Measurements from ENCODE around the gene BIRC7. TPM values are rescaled to one million over a fixed set of nuclear protein-coding genes. Genes with fewer than 3 reads are reported as not detected.

Gene BIRC7
- total and polyA plus RNA-seq, 2 donors from 2014 or later: 0.30 to 4.0 TPM

GRCh38 chr20:63239431-63239830 lies 3.7 kb downstream of the BIRC7 start:
- Histone ChIP-seq H3K4me3 (ENCODE audit: low read length in 3 of 3) (no peak overlapping the region), H3K9me3 (ENCODE audit: control insufficient read depth in 2 of 3, insufficient read depth in 1 of 3, low read length in 3 of 3) (no peaks in the 10 kb centered on the region), H3K27ac (ENCODE audit: low read depth in 2 of 2, low read length in 2 of 2) (no peak overlapping the region), H3K36me3 (ENCODE audit: control insufficient read depth in 2 of 3, insufficient read depth in 3 of 3, low read length in 3 of 3) (no peaks in the 10 kb centered on the region), H3K27me3 (ENCODE audit: control insufficient read depth, insufficient read depth, low read length) (no peaks in the 10 kb centered on the region), H3K4me1 (ENCODE audit: control insufficient read depth in 2 of 3, insufficient read depth in 2 of 3, low read depth in 1 of 3, low read length in 3 of 3) (no peaks in the 10 kb centered on the region), H3K9ac (ENCODE audit: low read length in 3 of 3) (no peak overlapping the region)
- TF ChIP-seq, protein P1, sequence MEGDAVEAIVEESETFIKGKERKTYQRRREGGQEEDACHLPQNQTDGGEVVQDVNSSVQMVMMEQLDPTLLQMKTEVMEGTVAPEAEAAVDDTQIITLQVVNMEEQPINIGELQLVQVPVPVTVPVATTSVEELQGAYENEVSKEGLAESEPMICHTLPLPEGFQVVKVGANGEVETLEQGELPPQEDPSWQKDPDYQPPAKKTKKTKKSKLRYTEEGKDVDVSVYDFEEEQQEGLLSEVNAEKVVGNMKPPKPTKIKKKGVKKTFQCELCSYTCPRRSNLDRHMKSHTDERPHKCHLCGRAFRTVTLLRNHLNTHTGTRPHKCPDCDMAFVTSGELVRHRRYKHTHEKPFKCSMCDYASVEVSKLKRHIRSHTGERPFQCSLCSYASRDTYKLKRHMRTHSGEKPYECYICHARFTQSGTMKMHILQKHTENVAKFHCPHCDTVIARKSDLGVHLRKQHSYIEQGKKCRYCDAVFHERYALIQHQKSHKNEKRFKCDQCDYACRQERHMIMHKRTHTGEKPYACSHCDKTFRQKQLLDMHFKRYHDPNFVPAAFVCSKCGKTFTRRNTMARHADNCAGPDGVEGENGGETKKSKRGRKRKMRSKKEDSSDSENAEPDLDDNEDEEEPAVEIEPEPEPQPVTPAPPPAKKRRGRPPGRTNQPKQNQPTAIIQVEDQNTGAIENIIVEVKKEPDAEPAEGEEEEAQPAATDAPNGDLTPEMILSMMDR (IDR thresholded peaks at IDR 0.05; ENCODE audit: borderline replicate concordance, extremely low read depth, insufficient read depth): no peak
- intact Hi-C loops (cut with DNase I): no loop called here
- no peak for FAIRE-seq
- DNase-seq: no peak

GRCh38 chr20:63240004-63240403 lies 4.3 kb downstream of the BIRC7 start:
- H3K27me3 ChIP-seq (ENCODE audit: control insufficient read depth, insufficient read depth, low read length): no peaks in the 10 kb centered on the region
- no peaks in the 10 kb centered on the region for H3K4me1 ChIP-seq (ENCODE audit: control insufficient read depth in 2 of 3, insufficient read depth in 2 of 3, low read depth in 1 of 3, low read length in 3 of 3)
- no peak overlapping the region for H3K27ac ChIP-seq (ENCODE audit: low read depth in 2 of 2, low read length in 2 of 2)
- no peaks in the 10 kb centered on the region for H3K9me3 ChIP-seq (ENCODE audit: control insufficient read depth in 2 of 3, insufficient read depth in 1 of 3, low read length in 3 of 3)
- H3K4me3 ChIP-seq (ENCODE audit: low read length in 3 of 3): no peak overlapping the region
- intact Hi-C loops (cut with DNase I): no loop called here
- DNase-seq: no peak
- no peak overlapping the region for H3K9ac ChIP-seq (ENCODE audit: low read length in 3 of 3)
- TF ChIP-seq, protein P1 (IDR thresholded peaks at IDR 0.05; ENCODE audit: borderline replicate concordance, extremely low read depth, insufficient read depth): no peak
- no peak for FAIRE-seq
- H3K36me3 ChIP-seq (ENCODE audit: control insufficient read depth in 2 of 3, insufficient read depth in 3 of 3, low read length in 3 of 3): no peaks in the 10 kb centered on the region

- H3K27ac ChIP-seq (ENCODE audit: low read depth in 2 of 2, low read length in 2 of 2): no peak overlapping the region
- H3K4me1 ChIP-seq (ENCODE audit: control insufficient read depth in 2 of 3, insufficient read depth in 2 of 3, low read depth in 1 of 3, low read length in 3 of 3): peaks cover 0 to 2% (median 0%) of the 10 kb centered on the region in 3 donors
- H3K9me3 ChIP-seq (ENCODE audit: control insufficient read depth in 2 of 3, insufficient read depth in 1 of 3, low read length in 3 of 3): no peaks in the 10 kb centered on the region
- no peaks in the 10 kb centered on the region for H3K27me3 ChIP-seq (ENCODE audit: control insufficient read depth, insufficient read depth, low read length)
- FAIRE-seq (no peak), DNase-seq (no peak)
- no peaks in the 10 kb centered on the region for H3K36me3 ChIP-seq (ENCODE audit: control insufficient read depth in 2 of 3, insufficient read depth in 3 of 3, low read length in 3 of 3)
- no peak overlapping the region for H3K9ac ChIP-seq (ENCODE audit: low read length in 3 of 3)
- TF ChIP-seq, protein P1 (IDR thresholded peaks at IDR 0.05; ENCODE audit: borderline replicate concordance, extremely low read depth, insufficient read depth): no peak
- H3K4me3 ChIP-seq (ENCODE audit: low read length in 3 of 3): no peak overlapping the region
- intact Hi-C loops (cut with DNase I): no loop called here
These were observed 5.6 kb downstream of the BIRC7 start for GRCh38 chr20:63241272-63241671.

GRCh38 chr20:63242736-63243135 lies 7.0 kb downstream of the BIRC7 start:
- intact Hi-C loops (cut with DNase I): no loop called here
- no peak overlapping the region for H3K4me3 ChIP-seq (ENCODE audit: low read length in 3 of 3)
- H3K9me3 ChIP-seq (ENCODE audit: control insufficient read depth in 2 of 3, insufficient read depth in 1 of 3, low read length in 3 of 3): no peaks in the 10 kb centered on the region
- FAIRE-seq (no peak), DNase-seq (peak in 1 of 5 donors; percentile 50)
- H3K4me1 ChIP-seq (ENCODE audit: control insufficient read depth in 2 of 3, insufficient read depth in 2 of 3, low read depth in 1 of 3, low read length in 3 of 3): peaks cover 0 to 12% (median 0%) of the 10 kb centered on the region in 3 donors
- TF ChIP-seq, protein P1 (IDR thresholded peaks at IDR 0.05; ENCODE audit: borderline replicate concordance, extremely low read depth, insufficient read depth): no peak
- H3K27me3 ChIP-seq (ENCODE audit: control insufficient read depth, insufficient read depth, low read length): no peaks in the 10 kb centered on the region
- H3K27ac ChIP-seq (ENCODE audit: low read depth in 2 of 2, low read length in 2 of 2): no peak overlapping the region
- no peak overlapping the region for H3K9ac ChIP-seq (ENCODE audit: low read length in 3 of 3)
- H3K36me3 ChIP-seq (ENCODE audit: control insufficient read depth in 2 of 3, insufficient read depth in 3 of 3, low read length in 3 of 3): no peaks in the 10 kb centered on the region
